GM19467 (cell line): Measurements from ENCODE around the gene IFIT1.
"Not testable (repeated sequence)": the region's sequence is repeated elsewhere in the genome, so short reads cannot be mapped to it uniquely, and the experiment has no call there.

Experiments
- ATAC-seq: cut with Tn5 transposase; IDR thresholded peaks from one replicate; pipeline ENCODE4 v1.9.1; 2021; ENCODE audit warnings: mild to moderate bottlenecking, moderate library complexity; ENCODE audit not compliant: unreplicated experiment

The IFIT1 gene

GRCh38 chr10:89364531-89364930 lies 27.9 kb upstream of the IFIT1 start:
- no peak for ATAC-seq

- peak; percentile 54 for ATAC-seq
Observed at GRCh38 chr10:89367529-89367928, 24.9 kb upstream of the IFIT1 start.

GRCh38 chr10:89368129-89368528 lies 24.3 kb upstream of the IFIT1 start:
- no peak for ATAC-seq

- ATAC-seq, result no peak
Observed at GRCh38 chr10:89369156-89370105, 23.0 kb upstream of the IFIT1 start.

GRCh38 chr10:89371079-89371478 lies 21.3 kb upstream of the IFIT1 start:
- ATAC-seq, result no peak

GRCh38 chr10:89371987-89372386 lies 20.4 kb upstream of the IFIT1 start:
- no peak for ATAC-seq

GRCh38 chr10:89373916-89374711 lies 18.3 kb upstream of the IFIT1 start:
- ATAC-seq, result no peak

- ATAC-seq, result no peak
Observed at GRCh38 chr10:89374713-89375141, 17.7 kb upstream of the IFIT1 start.

- ATAC-seq, result no peak
Observed at GRCh38 chr10:89377705-89378637, 14.5 kb upstream of the IFIT1 start, which contains the start of gene IFIT1B. Gene IFIT1B, plus strand, starts transcription at chr10:89378056. Its CDS starts 80 bp downstream, at chr10:89378136.

- ATAC-seq, result no peak
Observed at GRCh38 chr10:89379103-89379502, 13.3 kb upstream of the IFIT1 start.

GRCh38 chr10:89382757-89383156 lies 9.7 kb upstream of the IFIT1 start:
- ATAC-seq, result no peak

GRCh38 chr10:89384474-89385340 lies 7.7 kb upstream of the IFIT1 start:
- ATAC-seq, result no peak

- no peak for ATAC-seq
Observed at GRCh38 chr10:89388806-89389205, 3.6 kb upstream of the IFIT1 start.

- no peak for ATAC-seq
Observed at GRCh38 chr10:89389254-89389653, 3.2 kb upstream of the IFIT1 start.

GRCh38 chr10:89390476-89391225 lies 1.8 kb upstream of the IFIT1 start:
- ATAC-seq, result no peak

- not testable (repeated sequence) for ATAC-seq
Observed at GRCh38 chr10:89391226-89391576, 1.2 kb upstream of the IFIT1 start.

- no peak for ATAC-seq
Observed at GRCh38 chr10:89392974-89393373, 551 bp downstream of the IFIT1 start.

GRCh38 chr10:89393898-89394297 lies 1.5 kb downstream of the IFIT1 start:
- no peak for ATAC-seq

GRCh38 chr10:89395141-89395540 lies 2.7 kb downstream of the IFIT1 start:
- no peak for ATAC-seq
